HepG2 (cell line): ENCODE measurements around the gene CAND2. TPM values are rescaled to one million over a fixed set of nuclear protein-coding genes. Genes with fewer than 3 reads are reported as not detected.

Source experiments
- ADNP ChIP-seq: sonication (generic); formaldehyde crosslinking; IDR thresholded peaks from 2 replicates; pipeline ENCODE4 v1.4.0; 2020; ENCODE audit warnings: missing genetic modification reagents
- BHLHE40 ChIP-seq: IDR thresholded peaks from 2 replicates; pipeline ENCODE4 v1.6.1; 2011; ENCODE audit warnings: low read length, improper control_type of control experiment
- CCAR2 ChIP-seq: fragments of 200-400 bp; formaldehyde crosslinking; optimal IDR thresholded peaks from 2 replicates; pipeline ENCODE3; 2018; ENCODE audit warnings: low read depth, mild to moderate bottlenecking, low read length, moderate library complexity
- FOSL2 ChIP-seq: sonication (generic); formaldehyde crosslinking; IDR thresholded peaks from 2 replicates; pipeline ENCODE4 v1.4.0; 2020; ENCODE audit warnings: missing genetic modification reagents
- HNRNPL ChIP-seq: fragments of 200-400 bp; formaldehyde crosslinking; IDR thresholded peaks from 2 replicates; pipeline ENCODE4 v1.6.1; 2017; ENCODE audit warnings: mild to moderate bottlenecking, low read depth, low read length
- IRF2 ChIP-seq: IDR thresholded peaks from 2 replicates; pipeline ENCODE4 v1.6.1; 2018; ENCODE audit warnings: missing genetic modification reagents, missing compliant biosample characterization
- MIER3 ChIP-seq: IDR thresholded peaks from 2 replicates; pipeline ENCODE4 v1.6.1; 2016; ENCODE audit warnings: missing compliant biosample characterization, borderline replicate concordance
- PCBP1 ChIP-seq: fragments of 200-400 bp; formaldehyde crosslinking; IDR thresholded peaks from 2 replicates; pipeline ENCODE4 v1.6.1; 2017; ENCODE audit warnings: mild to moderate bottlenecking, low read depth, low read length, borderline replicate concordance
- PHB2 ChIP-seq: fragments of 450-650 bp; IDR thresholded peaks from 2 replicates; pipeline ENCODE4 v1.6.1; 2018; ENCODE audit not compliant: partially characterized antibody
- ZBTB1 ChIP-seq: sonication (generic); formaldehyde crosslinking; IDR thresholded peaks from 2 replicates; pipeline ENCODE4 v1.4.0; 2020; ENCODE audit warnings: missing genetic modification reagents, borderline replicate concordance
- ZFAT ChIP-seq: sonication (generic); formaldehyde crosslinking; conservative IDR thresholded peaks from 2 replicates; pipeline ENCODE4 v1.8.1; 2023; ENCODE audit warnings: missing genetic modification reagents, inconsistent platforms
- ZNF460 ChIP-seq: sonication (generic); formaldehyde crosslinking; IDR thresholded peaks from 2 replicates; pipeline ENCODE4 v1.5.1; 2020; ENCODE audit warnings: missing genetic modification reagents, mild to moderate bottlenecking, borderline replicate concordance
- ZNF768 ChIP-seq: sonication (generic); formaldehyde crosslinking; IDR thresholded peaks from 2 replicates; pipeline ENCODE4 v1.4.0; 2020; ENCODE audit warnings: missing genetic modification reagents
- polyA plus RNA-seq, 8 experiments: library from polyadenylated mRNA; depleted of rRNA in 3 of 8; stranded (reverse) in 7 of 8; unstranded in 1 of 8; fragments of >200 nt; fragmentation: Illumina TruSeq in 4 of 8; extraction: Trizol in 4 of 8; gene quantifications; 2 replicates each; pipeline versions ENCODE4 v1.2.1 to v1.2.3, GENCODE V29; 2011 to 2016; ENCODE audit warnings: low read depth in 4 of 8, missing spikeins in 1 of 8, mixed read lengths in 1 of 8; ENCODE audit not compliant: insufficient read depth in 1 of 8
- total RNA-seq, 5 experiments: library from RNA; depleted of rRNA; stranded (reverse); fragments of >200 nt; fragmentation: Illumina TruSeq; extraction: Trizol; gene quantifications; 2 replicates each; pipeline ENCODE4 v1.2.3, GENCODE V29; 2016; ENCODE audit warnings: low read depth in 1 of 5
- TF ChIP-seq, protein P1 (sequence below): sonication (generic); formaldehyde crosslinking; IDR thresholded peaks from 2 replicates; pipeline ENCODE4 v1.4.0; 2020; ENCODE audit warnings: missing genetic modification reagents, borderline replicate concordance
- TF ChIP-seq, protein P2 (sequence below): fragments of 450-650 bp; IDR thresholded peaks from 2 replicates; pipeline ENCODE4 v1.6.1; 2016
- TF ChIP-seq, protein P3 (sequence below): sonication (generic); formaldehyde crosslinking; IDR thresholded peaks from 2 replicates; pipeline ENCODE4 v1.4.0; 2020; ENCODE audit warnings: missing genetic modification reagents
- TF ChIP-seq, protein P4 (sequence below): sonication (generic); formaldehyde crosslinking; IDR thresholded peaks from 2 replicates; pipeline ENCODE4 v1.5.0; 2020; ENCODE audit warnings: mild to moderate bottlenecking, missing genetic modification reagents
- TF ChIP-seq, protein P5 (sequence below): sonication (generic); formaldehyde crosslinking; IDR thresholded peaks from 2 replicates; pipeline ENCODE4 v1.5.0; 2020; ENCODE audit warnings: mild to moderate bottlenecking, missing genetic modification reagents, moderate library complexity

The CAND2 gene
- total and polyA plus RNA-seq, 2 of the 13 experiments (the other 11 are each of a cell fraction or from before 2014, with no cell fraction given): 0.01 TPM; not detected in 1

DNA sequence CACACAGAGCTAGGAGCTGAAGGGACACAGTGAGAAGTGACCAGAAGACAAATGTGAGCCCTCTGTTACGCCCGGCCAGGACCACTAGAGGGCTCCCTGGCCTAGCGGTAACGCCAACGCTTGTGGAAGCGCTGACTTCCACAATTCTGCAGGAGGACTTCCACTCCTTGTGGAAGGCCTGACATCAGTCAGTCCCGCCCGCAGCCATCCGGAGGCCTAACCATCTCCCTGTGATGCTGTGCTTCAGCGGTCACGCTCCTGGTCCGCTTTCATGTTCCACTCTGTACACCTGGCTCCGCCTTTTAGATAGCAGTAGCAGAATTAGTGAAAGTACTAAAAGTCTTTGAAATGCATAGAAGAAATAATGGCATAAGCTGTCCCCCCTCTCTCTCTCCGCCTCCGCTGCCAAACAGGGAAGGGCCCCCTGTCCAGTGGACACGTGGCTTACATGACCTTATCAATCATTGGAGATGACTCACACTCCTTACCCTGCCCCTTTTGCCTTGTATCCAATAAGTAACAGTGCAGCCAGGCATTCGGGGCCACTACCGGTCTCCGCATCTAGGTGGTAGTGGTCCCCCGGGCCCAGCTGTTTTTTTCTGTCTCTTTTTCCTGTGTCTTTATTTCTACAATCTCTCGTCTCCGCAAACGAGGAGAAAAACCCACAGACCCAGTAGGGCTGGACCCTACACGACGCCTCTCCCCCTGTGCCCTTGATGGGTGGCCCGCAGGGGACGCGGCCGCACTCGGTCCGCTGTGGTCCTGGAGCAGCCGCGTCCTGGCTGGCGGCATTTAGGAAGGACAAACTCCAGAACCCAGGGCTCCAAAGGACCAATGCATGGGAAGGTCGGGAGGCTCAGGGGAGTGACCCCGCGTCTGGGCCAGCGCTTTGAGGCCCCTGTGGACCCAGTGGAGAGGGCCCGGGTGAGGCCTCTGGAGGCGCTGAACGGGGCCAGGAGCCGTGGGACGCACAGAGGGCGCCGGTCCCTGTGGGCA is 71.9 kb downstream of the CAND2 start (continued):
- TF ChIP-seq, protein P1, sequence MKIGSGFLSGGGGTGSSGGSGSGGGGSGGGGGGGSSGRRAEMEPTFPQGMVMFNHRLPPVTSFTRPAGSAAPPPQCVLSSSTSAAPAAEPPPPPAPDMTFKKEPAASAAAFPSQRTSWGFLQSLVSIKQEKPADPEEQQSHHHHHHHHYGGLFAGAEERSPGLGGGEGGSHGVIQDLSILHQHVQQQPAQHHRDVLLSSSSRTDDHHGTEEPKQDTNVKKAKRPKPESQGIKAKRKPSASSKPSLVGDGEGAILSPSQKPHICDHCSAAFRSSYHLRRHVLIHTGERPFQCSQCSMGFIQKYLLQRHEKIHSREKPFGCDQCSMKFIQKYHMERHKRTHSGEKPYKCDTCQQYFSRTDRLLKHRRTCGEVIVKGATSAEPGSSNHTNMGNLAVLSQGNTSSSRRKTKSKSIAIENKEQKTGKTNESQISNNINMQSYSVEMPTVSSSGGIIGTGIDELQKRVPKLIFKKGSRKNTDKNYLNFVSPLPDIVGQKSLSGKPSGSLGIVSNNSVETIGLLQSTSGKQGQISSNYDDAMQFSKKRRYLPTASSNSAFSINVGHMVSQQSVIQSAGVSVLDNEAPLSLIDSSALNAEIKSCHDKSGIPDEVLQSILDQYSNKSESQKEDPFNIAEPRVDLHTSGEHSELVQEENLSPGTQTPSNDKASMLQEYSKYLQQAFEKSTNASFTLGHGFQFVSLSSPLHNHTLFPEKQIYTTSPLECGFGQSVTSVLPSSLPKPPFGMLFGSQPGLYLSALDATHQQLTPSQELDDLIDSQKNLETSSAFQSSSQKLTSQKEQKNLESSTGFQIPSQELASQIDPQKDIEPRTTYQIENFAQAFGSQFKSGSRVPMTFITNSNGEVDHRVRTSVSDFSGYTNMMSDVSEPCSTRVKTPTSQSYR (CRISPR knock-in tag): no peak
- TF ChIP-seq IRF2 (CRISPR knock-in tag) (peak; percentile 65; the same call in 1 of the 2 replicates), FOSL2 (CRISPR knock-in tag) (peak; percentile 74), ZNF768 (CRISPR knock-in tag) (peak; percentile 43; the same call in 1 of the 2 replicates), ZBTB1 (no peak), ZFAT (CRISPR knock-in tag) (no peak), PCBP1 (no peak), CCAR2 (no peak), BHLHE40 (no peak), HNRNPL (no peak), PHB2 (no peak), MIER3 (CRISPR knock-in tag) (peak; percentile 20; the same call in 1 of the 2 replicates), ZNF460 (CRISPR knock-in tag) (no peak), ADNP (no peak)
- TF ChIP-seq, protein P2, sequence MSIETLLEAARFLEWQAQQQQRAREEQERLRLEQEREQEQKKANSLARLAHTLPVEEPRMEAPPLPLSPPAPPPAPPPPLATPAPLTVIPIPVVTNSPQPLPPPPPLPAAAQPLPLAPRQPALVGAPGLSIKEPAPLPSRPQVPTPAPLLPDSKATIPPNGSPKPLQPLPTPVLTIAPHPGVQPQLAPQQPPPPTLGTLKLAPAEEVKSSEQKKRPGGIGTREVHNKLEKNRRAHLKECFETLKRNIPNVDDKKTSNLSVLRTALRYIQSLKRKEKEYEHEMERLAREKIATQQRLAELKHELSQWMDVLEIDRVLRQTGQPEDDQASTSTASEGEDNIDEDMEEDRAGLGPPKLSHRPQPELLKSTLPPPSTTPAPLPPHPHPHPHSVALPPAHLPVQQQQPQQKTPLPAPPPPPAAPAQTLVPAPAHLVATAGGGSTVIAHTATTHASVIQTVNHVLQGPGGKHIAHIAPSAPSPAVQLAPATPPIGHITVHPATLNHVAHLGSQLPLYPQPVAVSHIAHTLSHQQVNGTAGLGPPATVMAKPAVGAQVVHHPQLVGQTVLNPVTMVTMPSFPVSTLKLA: no peak
- TF ChIP-seq, protein P3, sequence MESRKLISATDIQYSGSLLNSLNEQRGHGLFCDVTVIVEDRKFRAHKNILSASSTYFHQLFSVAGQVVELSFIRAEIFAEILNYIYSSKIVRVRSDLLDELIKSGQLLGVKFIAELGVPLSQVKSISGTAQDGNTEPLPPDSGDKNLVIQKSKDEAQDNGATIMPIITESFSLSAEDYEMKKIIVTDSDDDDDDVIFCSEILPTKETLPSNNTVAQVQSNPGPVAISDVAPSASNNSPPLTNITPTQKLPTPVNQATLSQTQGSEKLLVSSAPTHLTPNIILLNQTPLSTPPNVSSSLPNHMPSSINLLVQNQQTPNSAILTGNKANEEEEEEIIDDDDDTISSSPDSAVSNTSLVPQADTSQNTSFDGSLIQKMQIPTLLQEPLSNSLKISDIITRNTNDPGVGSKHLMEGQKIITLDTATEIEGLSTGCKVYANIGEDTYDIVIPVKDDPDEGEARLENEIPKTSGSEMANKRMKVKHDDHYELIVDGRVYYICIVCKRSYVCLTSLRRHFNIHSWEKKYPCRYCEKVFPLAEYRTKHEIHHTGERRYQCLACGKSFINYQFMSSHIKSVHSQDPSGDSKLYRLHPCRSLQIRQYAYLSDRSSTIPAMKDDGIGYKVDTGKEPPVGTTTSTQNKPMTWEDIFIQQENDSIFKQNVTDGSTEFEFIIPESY: peak; percentile 46; the same call in 1 of the 2 replicates
- TF ChIP-seq, protein P4, sequence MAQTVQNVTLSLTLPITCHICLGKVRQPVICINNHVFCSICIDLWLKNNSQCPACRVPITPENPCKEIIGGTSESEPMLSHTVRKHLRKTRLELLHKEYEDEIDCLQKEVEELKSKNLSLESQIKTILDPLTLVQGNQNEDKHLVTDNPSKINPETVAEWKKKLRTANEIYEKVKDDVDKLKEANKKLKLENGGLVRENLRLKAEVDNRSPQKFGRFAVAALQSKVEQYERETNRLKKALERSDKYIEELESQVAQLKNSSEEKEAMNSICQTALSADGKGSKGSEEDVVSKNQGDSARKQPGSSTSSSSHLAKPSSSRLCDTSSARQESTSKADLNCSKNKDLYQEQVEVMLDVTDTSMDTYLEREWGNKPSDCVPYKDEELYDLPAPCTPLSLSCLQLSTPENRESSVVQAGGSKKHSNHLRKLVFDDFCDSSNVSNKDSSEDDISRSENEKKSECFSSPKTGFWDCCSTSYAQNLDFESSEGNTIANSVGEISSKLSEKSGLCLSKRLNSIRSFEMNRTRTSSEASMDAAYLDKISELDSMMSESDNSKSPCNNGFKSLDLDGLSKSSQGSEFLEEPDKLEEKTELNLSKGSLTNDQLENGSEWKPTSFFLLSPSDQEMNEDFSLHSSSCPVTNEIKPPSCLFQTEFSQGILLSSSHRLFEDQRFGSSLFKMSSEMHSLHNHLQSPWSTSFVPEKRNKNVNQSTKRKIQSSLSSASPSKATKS: no peak
- TF ChIP-seq, protein P5, sequence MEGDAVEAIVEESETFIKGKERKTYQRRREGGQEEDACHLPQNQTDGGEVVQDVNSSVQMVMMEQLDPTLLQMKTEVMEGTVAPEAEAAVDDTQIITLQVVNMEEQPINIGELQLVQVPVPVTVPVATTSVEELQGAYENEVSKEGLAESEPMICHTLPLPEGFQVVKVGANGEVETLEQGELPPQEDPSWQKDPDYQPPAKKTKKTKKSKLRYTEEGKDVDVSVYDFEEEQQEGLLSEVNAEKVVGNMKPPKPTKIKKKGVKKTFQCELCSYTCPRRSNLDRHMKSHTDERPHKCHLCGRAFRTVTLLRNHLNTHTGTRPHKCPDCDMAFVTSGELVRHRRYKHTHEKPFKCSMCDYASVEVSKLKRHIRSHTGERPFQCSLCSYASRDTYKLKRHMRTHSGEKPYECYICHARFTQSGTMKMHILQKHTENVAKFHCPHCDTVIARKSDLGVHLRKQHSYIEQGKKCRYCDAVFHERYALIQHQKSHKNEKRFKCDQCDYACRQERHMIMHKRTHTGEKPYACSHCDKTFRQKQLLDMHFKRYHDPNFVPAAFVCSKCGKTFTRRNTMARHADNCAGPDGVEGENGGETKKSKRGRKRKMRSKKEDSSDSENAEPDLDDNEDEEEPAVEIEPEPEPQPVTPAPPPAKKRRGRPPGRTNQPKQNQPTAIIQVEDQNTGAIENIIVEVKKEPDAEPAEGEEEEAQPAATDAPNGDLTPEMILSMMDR (CRISPR knock-in tag): peak; percentile 95
